NCI-H1694 (cell line): ENCODE results near the gene SSTR3.

Experiments used
- DNase-seq: peaks from one replicate; lab custom pipeline; 2025; lab: John Stamatoyannopoulos, UW

The SSTR3 gene

GRCh38 chr22:37196539-37197450 lies 15.5 kb downstream of the SSTR3 start:
- no peak for DNase-seq

GRCh38 chr22:37195921-37196320 lies 16.4 kb downstream of the SSTR3 start:
- no peak for DNase-seq

DNA sequence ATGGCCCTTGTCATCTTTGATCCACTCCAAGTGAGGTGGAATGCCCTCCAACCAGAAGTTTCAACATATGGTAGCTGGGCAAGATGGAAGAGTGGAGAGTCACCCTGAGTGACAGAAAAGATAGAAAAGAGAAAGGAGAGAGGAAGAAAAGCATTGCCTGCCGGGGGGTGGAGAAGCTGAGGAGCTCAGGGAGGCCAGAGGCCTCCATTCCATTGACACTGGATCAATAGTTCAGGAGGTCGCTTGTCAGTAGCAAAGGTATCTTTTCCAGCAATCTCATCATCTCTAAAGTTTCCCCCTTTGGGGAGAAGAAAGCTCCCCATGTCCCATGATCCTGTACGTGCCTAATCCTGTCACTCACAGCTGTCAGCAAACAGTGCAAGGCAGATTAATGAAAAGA lies 17.5 kb downstream of the SSTR3 start:
- no peak for DNase-seq

- DNase-seq = no peak
Measured at GRCh38 chr22:37193629-37194191, 18.6 kb downstream of the SSTR3 start.

DNA sequence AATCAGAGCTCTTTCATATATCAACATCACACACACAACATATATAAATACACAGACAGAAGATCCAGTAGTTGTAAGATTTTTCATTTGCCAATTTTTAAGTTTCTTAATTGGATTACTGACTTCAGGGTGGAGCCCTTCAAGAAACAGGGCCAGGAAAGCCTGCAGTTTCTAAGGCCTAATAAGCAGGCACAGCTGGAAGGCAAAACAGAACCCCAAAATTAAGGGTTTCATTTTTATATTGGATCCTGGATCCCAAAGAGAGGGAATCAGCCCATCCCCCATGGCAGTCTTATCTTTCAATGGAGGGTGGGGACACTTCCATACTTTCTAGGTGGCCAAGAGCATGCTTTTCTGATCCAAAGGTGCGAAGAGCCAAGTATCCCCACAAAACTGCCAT lies 19.5 kb downstream of the SSTR3 start:
- DNase-seq = no peak

- DNase-seq = no peak
Measured at GRCh38 chr22:37192204-37192603, 20.1 kb downstream of the SSTR3 start.

GRCh38 chr22:37190262-37190780 lies 22.0 kb downstream of the SSTR3 start:
- DNase-seq = no peak

- DNase-seq = no peak
Measured at GRCh38 chr22:37188901-37189466, 23.3 kb downstream of the SSTR3 start.

DNA sequence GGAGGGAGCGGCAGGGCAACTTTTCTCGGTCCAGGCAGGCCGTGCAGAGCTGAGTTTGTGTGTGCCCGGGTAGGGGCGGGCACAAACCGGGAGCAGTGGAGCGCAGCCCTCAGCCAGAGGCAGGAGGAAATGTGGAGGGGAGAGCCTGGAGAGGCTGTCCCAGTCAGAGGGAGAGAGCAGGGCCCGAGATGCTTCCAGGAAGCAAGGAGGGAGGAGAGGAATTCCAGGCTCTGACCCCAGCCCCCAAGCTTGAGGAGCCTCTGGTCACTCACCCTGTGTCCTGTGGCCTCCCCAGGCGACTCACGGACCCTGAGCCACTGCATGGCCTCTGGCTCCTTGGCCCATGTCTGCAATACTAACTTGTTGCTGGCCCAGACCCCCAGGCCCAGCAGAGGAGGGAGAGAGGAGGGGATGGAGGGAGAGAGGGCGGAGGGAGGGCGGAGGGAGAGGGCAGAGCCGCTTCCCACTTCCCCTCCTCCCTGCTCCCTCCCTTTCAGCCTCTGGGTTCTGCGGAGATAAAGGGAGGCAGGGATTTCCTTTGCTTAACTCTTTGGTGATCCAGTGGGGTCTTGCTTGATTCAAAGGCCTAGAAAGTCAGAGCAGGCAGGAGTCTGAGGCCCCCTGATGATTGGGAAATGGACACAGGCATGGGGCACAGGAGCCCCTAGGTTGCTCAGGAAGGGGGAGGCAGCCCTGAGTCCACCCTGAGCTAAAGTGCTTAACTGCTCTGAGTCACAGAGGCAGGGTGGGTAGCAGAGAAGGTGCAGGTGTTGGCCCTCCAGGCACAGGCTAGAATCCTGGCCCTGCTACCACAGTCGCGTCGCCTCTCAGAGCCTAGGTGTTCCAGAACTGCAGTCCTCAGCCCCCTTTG lies 24.2 kb downstream of the SSTR3 start, which contains the start of gene C1QTNF6:
Gene C1QTNF6, minus strand, starts transcription at position 357 of the 871 bp plus-strand sequence. Its CDS starts 34 bp downstream, at position 323.
- DNase-seq = no peak

- DNase-seq = no peak
Measured at GRCh38 chr22:37187552-37187890, 24.8 kb downstream of the SSTR3 start.

GRCh38 chr22:37186997-37187522 lies 25.2 kb downstream of the SSTR3 start:
- DNase-seq = no peak

GRCh38 chr22:37186228-37186996 lies 25.9 kb downstream of the SSTR3 start:
- peak; percentile 27 for DNase-seq

- no peak for DNase-seq
Measured at GRCh38 chr22:37185646-37186227, 26.5 kb downstream of the SSTR3 start.

- DNase-seq = no peak
Measured at GRCh38 chr22:37184816-37185541, 27.3 kb downstream of the SSTR3 start.

GRCh38 chr22:37184380-37184755 lies 27.9 kb downstream of the SSTR3 start:
- DNase-seq = no peak

- DNase-seq = no peak
Measured at GRCh38 chr22:37183432-37184379, 28.6 kb downstream of the SSTR3 start.

DNA sequence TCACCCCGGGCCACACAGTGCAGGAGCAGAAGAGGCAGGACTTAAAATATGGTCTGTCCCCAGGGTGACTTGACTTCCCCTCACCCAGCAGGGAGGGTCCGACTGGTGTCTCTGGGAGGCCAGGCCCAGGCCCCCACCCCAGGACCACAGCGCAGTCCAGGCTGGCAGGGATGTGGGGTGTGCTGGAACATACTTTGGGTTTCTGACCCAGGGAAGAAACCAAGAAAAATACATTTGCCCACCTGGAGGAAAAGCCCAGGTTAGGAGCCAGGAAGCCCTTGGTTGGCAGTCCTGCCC lies 29.4 kb downstream of the SSTR3 start:
- no peak for DNase-seq

DNA sequence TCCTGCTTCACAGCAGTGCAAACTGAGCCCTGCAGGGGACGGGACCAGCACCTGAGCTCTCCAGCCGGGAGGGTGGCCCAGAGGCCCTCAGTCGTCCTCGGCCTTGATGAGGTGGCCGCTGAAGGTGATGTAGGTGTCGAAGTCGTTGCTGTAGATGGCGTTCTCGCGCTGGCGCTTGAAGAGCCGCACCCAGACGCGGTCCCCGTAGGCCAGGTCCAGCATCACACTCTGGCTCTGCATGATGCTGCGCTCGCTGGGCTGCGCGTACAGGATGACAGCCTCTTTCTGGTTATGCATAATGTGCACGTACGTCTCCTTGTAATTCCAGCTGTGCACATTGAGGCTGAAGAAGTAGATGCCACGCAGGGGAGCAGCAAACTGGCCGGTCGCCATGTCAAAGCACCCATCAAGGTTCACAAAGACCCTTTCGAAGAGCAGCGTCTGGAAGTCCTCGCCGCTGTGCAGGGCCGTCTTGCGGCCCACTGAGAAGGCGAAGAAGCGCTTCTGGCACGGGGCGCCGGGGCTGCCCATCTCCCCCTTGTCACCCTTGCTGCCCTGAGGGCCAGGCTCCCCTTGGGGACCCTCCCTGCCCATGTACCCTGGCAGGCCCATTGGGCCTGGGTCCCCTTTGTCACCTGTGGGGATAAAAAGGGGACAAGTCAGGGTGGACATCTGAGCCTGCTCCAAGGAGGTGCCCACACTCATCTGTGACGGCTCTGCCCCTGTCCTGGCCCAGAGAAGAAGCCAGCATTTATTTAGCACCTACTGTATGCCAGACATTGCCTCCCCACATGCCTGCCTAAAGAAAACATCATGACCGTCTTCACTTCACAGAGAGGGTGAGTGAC lies 30.0 kb downstream of the SSTR3 start:
- no peak for DNase-seq
